Measurements from ENCODE around the gene ANKRD11. TPM values are rescaled to one million over a fixed set of nuclear protein-coding genes. Genes with fewer than 3 reads are reported as not detected.
A peak's percentile ranks its signal among the peaks of the same experiment; 100 is the strongest.
"Not testable (repeated sequence)": the region's sequence is repeated elsewhere in the genome, so short reads cannot be mapped to it uniquely, and the experiment has no call there.

Gene ANKRD11
- total RNA-seq, 1 donor from 2014 or later, result 165 TPM

DNA sequence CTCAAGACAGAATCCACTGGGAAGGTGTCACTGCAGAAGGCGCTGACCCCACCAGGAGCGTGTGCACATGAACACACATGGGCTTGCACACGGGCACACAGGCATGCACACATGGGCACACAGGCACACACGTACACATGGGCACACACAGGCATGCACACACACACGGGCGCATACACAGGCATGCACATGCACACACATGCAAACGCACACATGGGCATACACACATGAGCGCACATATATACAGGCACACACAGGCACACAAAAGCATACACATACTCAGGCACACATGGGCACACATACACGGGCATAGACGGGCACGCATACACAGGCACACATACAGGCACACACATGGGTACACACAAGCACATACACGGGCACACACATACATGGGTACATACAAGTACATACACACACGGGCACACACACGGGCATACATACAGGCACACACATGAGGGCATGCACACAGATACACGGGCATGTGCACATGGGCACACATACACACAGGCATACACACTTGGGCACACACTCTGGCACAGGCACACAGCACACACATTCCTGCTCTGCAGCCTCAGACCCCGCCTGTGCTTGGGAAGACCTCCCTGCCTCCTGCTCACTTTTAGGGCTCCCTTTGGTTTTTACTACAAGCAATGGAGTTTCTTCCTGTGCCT, 186.0 kb downstream of the ANKRD11 start:
- Mint-ChIP-seq H3K27me3 (ENCODE audit: unreplicated experiment) (peaks cover 23% of the 10 kb centered on the region), H3K9me3 (ENCODE audit: unreplicated experiment) (no peaks in the 10 kb centered on the region), H3K27ac (ENCODE audit: unreplicated experiment) (peak overlapping the region; percentile 53), H3K36me3 (ENCODE audit: low read depth, unreplicated experiment) (peaks cover 24% of the 10 kb centered on the region), H3K4me3 (ENCODE audit: unreplicated experiment) (peak overlapping the region; percentile 76), H3K4me1 (ENCODE audit: unreplicated experiment) (peaks cover 6% of the 10 kb centered on the region)
- DNase-seq (ENCODE audit: low spot score), result no peak
- TF ChIP-seq, protein P1, sequence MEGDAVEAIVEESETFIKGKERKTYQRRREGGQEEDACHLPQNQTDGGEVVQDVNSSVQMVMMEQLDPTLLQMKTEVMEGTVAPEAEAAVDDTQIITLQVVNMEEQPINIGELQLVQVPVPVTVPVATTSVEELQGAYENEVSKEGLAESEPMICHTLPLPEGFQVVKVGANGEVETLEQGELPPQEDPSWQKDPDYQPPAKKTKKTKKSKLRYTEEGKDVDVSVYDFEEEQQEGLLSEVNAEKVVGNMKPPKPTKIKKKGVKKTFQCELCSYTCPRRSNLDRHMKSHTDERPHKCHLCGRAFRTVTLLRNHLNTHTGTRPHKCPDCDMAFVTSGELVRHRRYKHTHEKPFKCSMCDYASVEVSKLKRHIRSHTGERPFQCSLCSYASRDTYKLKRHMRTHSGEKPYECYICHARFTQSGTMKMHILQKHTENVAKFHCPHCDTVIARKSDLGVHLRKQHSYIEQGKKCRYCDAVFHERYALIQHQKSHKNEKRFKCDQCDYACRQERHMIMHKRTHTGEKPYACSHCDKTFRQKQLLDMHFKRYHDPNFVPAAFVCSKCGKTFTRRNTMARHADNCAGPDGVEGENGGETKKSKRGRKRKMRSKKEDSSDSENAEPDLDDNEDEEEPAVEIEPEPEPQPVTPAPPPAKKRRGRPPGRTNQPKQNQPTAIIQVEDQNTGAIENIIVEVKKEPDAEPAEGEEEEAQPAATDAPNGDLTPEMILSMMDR (IDR thresholded peaks at IDR 0.05; ENCODE audit: unreplicated experiment), result no peak

DNA sequence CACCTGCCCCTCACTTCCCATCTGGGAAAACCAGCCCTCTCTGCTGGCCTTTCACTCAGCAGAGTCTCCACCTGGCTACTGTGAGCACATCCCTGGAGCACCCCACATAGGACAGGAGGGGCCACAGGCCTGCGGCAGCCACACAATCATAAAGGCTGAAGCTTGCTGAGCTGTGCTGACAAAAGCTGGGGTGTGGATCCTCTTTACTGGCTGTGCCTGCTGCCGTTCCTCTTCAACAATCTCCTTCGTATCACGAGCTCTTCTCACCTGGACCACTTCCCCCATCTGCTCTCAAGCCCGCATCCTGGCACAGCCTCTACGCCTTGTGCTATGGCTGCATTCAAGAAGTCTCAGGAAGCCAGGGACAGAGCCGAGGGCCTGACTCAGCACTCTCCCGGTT, 186.7 kb downstream of the ANKRD11 start:
- Mint-ChIP-seq H3K4me1 (ENCODE audit: unreplicated experiment) (peaks cover 10% of the 10 kb centered on the region), H3K27me3 (ENCODE audit: unreplicated experiment) (peaks cover 24% of the 10 kb centered on the region), H3K27ac (ENCODE audit: unreplicated experiment) (peak overlapping the region; percentile 58), H3K36me3 (ENCODE audit: low read depth, unreplicated experiment) (peaks cover 26% of the 10 kb centered on the region), H3K4me3 (ENCODE audit: unreplicated experiment) (no peak overlapping the region), H3K9me3 (ENCODE audit: unreplicated experiment) (no peaks in the 10 kb centered on the region)
- TF ChIP-seq, protein P1 (IDR thresholded peaks at IDR 0.05; ENCODE audit: unreplicated experiment), result no peak
- no peak for DNase-seq (ENCODE audit: low spot score)

DNA sequence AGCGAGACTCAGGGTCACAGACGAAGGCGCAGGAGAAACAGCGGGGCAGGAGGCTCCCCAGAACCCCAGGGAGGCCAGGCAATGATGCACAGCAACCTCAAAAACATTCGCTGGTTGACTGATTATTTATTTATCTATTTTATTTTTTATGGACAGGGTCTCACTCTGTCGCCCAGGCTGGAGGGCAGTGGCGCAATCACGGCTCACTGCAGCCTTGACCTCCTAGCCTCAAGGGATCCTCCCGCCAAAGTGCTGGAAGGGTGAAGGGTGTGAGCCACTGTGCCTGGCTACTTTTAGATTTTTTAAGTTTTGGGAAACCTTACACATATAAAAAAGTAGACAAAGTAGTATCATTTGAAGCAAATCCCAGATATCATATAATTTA, 189.4 kb downstream of the ANKRD11 start:
- Mint-ChIP-seq H3K27ac (ENCODE audit: unreplicated experiment) (no peak overlapping the region), H3K9me3 (ENCODE audit: unreplicated experiment) (no peaks in the 10 kb centered on the region), H3K36me3 (ENCODE audit: low read depth, unreplicated experiment) (peaks cover 42% of the 10 kb centered on the region), H3K4me3 (ENCODE audit: unreplicated experiment) (no peak overlapping the region), H3K4me1 (ENCODE audit: unreplicated experiment) (peaks cover 32% of the 10 kb centered on the region), H3K27me3 (ENCODE audit: unreplicated experiment) (peaks cover 29% of the 10 kb centered on the region)
- DNase-seq (ENCODE audit: low spot score), result no peak
- TF ChIP-seq, protein P1 (IDR thresholded peaks at IDR 0.05; ENCODE audit: unreplicated experiment), result no peak

DNA sequence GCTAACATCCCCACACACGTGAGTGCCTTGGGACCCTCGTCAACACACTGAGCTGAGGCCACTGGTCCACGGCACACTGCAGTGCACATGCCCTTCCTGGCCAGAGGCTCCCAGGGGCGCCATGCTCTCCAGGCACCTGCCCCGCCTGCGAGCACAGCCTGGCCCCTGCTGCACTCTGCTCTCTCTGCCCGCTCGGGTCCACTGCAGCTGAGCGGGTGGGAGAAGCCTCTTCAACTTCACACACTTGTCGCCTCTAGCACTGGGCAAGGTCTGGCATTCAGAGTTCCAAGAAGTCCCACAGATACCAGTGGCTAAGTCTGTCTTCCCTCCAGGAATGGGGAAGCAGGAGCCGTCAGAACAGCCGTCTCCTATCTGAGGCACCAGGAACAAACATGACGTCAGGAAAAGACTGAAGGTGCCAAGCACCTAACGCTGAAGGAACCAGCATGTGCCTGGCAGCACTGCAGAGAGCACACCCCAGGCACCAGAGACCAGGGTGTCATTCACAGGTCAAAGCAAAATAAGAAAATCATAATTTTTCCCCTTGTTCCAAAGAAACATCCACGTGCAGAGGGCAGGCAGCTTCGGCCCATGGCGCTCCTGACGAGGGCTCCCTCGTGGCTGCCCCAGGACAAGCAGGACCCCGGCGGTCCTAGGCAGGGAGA, 189.9 kb downstream of the ANKRD11 start:
- no peak overlapping the region for H3K27ac Mint-ChIP-seq (ENCODE audit: unreplicated experiment)
- no peaks in the 10 kb centered on the region for H3K9me3 Mint-ChIP-seq (ENCODE audit: unreplicated experiment)
- H3K27me3 Mint-ChIP-seq (ENCODE audit: unreplicated experiment), result peaks cover 30% of the 10 kb centered on the region
- H3K36me3 Mint-ChIP-seq (ENCODE audit: low read depth, unreplicated experiment), result peaks cover 42% of the 10 kb centered on the region
- H3K4me1 Mint-ChIP-seq (ENCODE audit: unreplicated experiment), result peaks cover 37% of the 10 kb centered on the region
- TF ChIP-seq, protein P1 (IDR thresholded peaks at IDR 0.05; ENCODE audit: unreplicated experiment), result no peak
- H3K4me3 Mint-ChIP-seq (ENCODE audit: unreplicated experiment), result no peak overlapping the region
- no peak for DNase-seq (ENCODE audit: low spot score)

DNA sequence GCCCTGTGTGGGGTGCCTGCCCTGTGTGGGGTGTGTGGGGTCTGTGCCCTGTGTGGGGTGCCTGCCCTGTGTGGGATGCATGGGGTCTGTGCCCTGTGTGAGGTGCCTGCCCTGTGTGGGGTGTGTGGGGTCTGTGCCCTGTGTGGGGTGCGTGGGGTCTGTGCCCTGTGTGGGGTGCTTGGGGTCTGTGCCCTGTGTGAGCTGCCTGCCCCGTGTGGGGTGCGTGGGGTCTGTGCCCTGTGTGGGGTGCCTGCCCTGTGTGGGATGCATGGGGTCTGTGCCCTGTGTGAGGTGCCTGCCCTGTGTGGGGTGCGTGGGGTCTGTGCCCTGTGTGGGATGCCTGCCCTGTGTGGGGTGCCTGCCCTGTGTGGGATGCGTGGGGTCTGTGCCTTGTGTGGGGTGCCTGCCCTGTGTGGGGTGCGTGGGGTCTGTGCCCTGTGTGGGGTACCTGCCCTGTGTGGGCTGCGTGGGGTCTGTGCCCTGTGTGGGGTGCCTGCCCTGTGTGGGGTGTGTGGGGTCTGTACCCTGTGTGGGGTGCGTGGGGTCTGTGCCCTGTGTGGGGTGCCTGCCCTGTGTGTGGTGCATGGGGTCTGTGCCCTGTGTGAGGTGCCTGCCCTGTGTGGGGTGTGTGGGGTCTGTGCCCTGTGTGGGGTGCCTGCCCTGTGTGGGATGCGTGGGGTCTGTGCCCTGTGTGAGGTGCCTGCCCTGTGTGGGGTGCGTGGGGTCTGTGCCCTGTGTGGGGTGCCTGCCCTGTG, 190.8 kb downstream of the ANKRD11 start:
- not testable (repeated sequence) for DNase-seq (ENCODE audit: low spot score); H3K9me3 Mint-ChIP-seq (ENCODE audit: unreplicated experiment); H3K27ac Mint-ChIP-seq (ENCODE audit: unreplicated experiment); H3K4me3 Mint-ChIP-seq (ENCODE audit: unreplicated experiment)
- peaks cover 30% of the 10 kb centered on the region for H3K27me3 Mint-ChIP-seq (ENCODE audit: unreplicated experiment)
- peaks cover 40% of the 10 kb centered on the region for H3K36me3 Mint-ChIP-seq (ENCODE audit: low read depth, unreplicated experiment)
- H3K4me1 Mint-ChIP-seq (ENCODE audit: unreplicated experiment), result peaks cover 44% of the 10 kb centered on the region
